Left renal cortex interstitium (tissue), 4 donors: ENCODE data around the gene SPG11. TPM values are rescaled to one million over a fixed set of nuclear protein-coding genes. Genes with fewer than 3 reads are reported as not detected.
"Not testable (repeated sequence)": the region's sequence is repeated elsewhere in the genome, so short reads cannot be mapped to it uniquely, and the experiment has no call there.

Experiments
- DNase-seq, 4 donors: peaks; one replicate each; pipeline ENCODE4 v3.0.0-alpha.2; 2013; ENCODE audit warnings: low read depth in 4 of 4, low spot score in 2 of 4, missing footprints in 1 of 4
- polyA plus RNA-seq, 4 donors: library from polyadenylated mRNA; unstranded; fragments of 120-200 nt; gene quantifications; one replicate each; pipeline ENCODE4 v1.2.1, GENCODE V29; 2013; ENCODE audit not compliant: insufficient read length in 4 of 4

The SPG11 gene
- polyA plus RNA-seq, 4 donors = 59.7 to 92.8 (median 75.8) TPM

GRCh38 chr15:44532689-44533088, 130.8 kb downstream of the SPG11 start:
- no peak for DNase-seq

- not testable (repeated sequence) for DNase-seq
Measured at GRCh38 chr15:44532275-44532674, 131.2 kb downstream of the SPG11 start.

GRCh38 chr15:44530653-44531052, 132.8 kb downstream of the SPG11 start:
- DNase-seq = no peak

- no peak for DNase-seq
Measured at GRCh38 chr15:44529864-44530604, 133.4 kb downstream of the SPG11 start.

- no peak for DNase-seq
Measured at GRCh38 chr15:44527241-44527640, 136.2 kb downstream of the SPG11 start.

- DNase-seq = no peak
Measured at GRCh38 chr15:44525018-44525417, 138.4 kb downstream of the SPG11 start.

- DNase-seq = no peak
Measured at GRCh38 chr15:44519537-44519936, 143.9 kb downstream of the SPG11 start.

GRCh38 chr15:44516436-44516835, 147.0 kb downstream of the SPG11 start:
- no peak for DNase-seq

Other genes starting within 250 kb of the SPG11 start
- gene CTDSPL2, start 236.0 kb downstream of the SPG11 start, polyA plus RNA-seq = 10 to 100 TPM; 58.0 to 69.6 (median 63.5) TPM
- gene EIF3J, start 126.5 kb downstream of the SPG11 start, polyA plus RNA-seq = 100 to 1,000 TPM in 2 of 4 donors, 10 to 100 TPM in 2; 91.9 to 131 (median 108) TPM
- gene PATL2, start 47.7 kb upstream of the SPG11 start, polyA plus RNA-seq = 1 to 10 TPM in 2 of 4 donors, under 1 TPM in 1, not detected in 1; 0.76 to 1.9 (median 1.2) TPM
- 1,000 to 10,000 TPM in 1 of 4 donors, 100 to 1,000 TPM in 3; 664 to 1,198 (median 839) TPM for gene B2M, start 47.9 kb upstream of the SPG11 start, polyA plus RNA-seq
- gene TRIM69, start 72.9 kb upstream of the SPG11 start, polyA plus RNA-seq = 10 to 100 TPM; 19.7 to 27.8 (median 25.1) TPM